ENCODE data around the gene RFWD3. TPM values are rescaled to one million over a fixed set of nuclear protein-coding genes. Genes with fewer than 3 reads are reported as not detected.

Gene RFWD3, protein sequence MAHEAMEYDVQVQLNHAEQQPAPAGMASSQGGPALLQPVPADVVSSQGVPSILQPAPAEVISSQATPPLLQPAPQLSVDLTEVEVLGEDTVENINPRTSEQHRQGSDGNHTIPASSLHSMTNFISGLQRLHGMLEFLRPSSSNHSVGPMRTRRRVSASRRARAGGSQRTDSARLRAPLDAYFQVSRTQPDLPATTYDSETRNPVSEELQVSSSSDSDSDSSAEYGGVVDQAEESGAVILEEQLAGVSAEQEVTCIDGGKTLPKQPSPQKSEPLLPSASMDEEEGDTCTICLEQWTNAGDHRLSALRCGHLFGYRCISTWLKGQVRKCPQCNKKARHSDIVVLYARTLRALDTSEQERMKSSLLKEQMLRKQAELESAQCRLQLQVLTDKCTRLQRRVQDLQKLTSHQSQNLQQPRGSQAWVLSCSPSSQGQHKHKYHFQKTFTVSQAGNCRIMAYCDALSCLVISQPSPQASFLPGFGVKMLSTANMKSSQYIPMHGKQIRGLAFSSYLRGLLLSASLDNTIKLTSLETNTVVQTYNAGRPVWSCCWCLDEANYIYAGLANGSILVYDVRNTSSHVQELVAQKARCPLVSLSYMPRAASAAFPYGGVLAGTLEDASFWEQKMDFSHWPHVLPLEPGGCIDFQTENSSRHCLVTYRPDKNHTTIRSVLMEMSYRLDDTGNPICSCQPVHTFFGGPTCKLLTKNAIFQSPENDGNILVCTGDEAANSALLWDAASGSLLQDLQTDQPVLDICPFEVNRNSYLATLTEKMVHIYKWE
- total RNA-seq, result 18.1 and 38.2 TPM in 2 replicates

GRCh38 chr16:74666425-74667254 is at the start of gene RFWD3:
Gene RFWD3, minus strand, starts transcription at chr16:74666877. Its CDS starts 5,428 bp downstream, at chr16:74661449.

GRCh38 chr16:74700438-74701225 is 34.0 kb upstream of the RFWD3 start, which contains the start of gene MLKL:
Gene MLKL, minus strand, starts transcription at chr16:74700862. Its CDS starts 5,105 bp downstream, at chr16:74695757.

GRCh38 chr16:74606521-74607309 is 60.0 kb downstream of the RFWD3 start, which contains the start of gene GLG1:
Gene GLG1, minus strand, starts transcription at chr16:74607114. Its CDS starts 20 bp downstream, at chr16:74607094.

Other genes starting within 250 kb of the RFWD3 start
- gene CLEC18B, start 245.4 kb downstream of the RFWD3 start, total RNA-seq, result 0.25 and 0.33 TPM in 2 replicates
- 124 and 188 TPM in 2 replicates for gene GLG1, start 59.8 kb downstream of the RFWD3 start, total RNA-seq
- gene MLKL, start 34.0 kb upstream of the RFWD3 start, total RNA-seq, result 8.6 and 15.5 TPM in 2 replicates
- gene FA2H, start 107.9 kb upstream of the RFWD3 start, total RNA-seq, result not detected in 2 replicates